SKM-1 treated with dmso at 0.1 percent for 144 hours (cell line): ENCODE measurements around the gene PLVAP.

ENCODE experiments used
- DNase-seq: peaks from one replicate; lab custom pipeline; 2025; ENCODE audit not compliant: unreplicated experiment; lab: John Stamatoyannopoulos, UW

The PLVAP gene

GRCh38 chr19:17304386-17305215 lies 72.5 kb downstream of the PLVAP start:
- no peak for DNase-seq

GRCh38 chr19:17303940-17304267 lies 73.2 kb downstream of the PLVAP start:
- no peak for DNase-seq

GRCh38 chr19:17303167-17303939 lies 73.8 kb downstream of the PLVAP start, which contains the start of gene ABHD8:
Gene ABHD8, minus strand, starts transcription at chr19:17303425. Its CDS starts 1,809 bp downstream, at chr19:17301616.
- peak; percentile 95 for DNase-seq

- DNase-seq, result peak; percentile 53
Observed at GRCh38 chr19:17302391-17303166, 74.6 kb downstream of the PLVAP start.
